H1 (cell line): ENCODE data around the gene PARD3. TPM values are rescaled to one million over a fixed set of nuclear protein-coding genes. Genes with fewer than 3 reads are reported as not detected.

ENCODE experiments used
- CTCF ChIA-PET: fragments of 300-600 bp; sonication (Branson Sonifier 250); formaldehyde crosslinking; loops from one replicate; lab custom pipeline; 2021; ENCODE audit not compliant: partially characterized antibody; lab: Charles Lee
- POLR2A ChIA-PET: fragments of 300-600 bp; sonication (Branson Sonifier 250); formaldehyde crosslinking; loops from one replicate; lab custom pipeline; 2021; ENCODE audit warnings: inconsistent platforms; ENCODE audit not compliant: partially characterized antibody; lab: Charles Lee
- DNase-seq, 2 experiments: peaks; one replicate each; pipeline versions ENCODE4 v3.0.0 to v3.0.0-alpha.2; 2010 to 2022; ENCODE audit warnings: low spot score in 2 of 2, low read depth in 1 of 2, mixed read lengths in 1 of 2
- FAIRE-seq: peaks from 2 replicates; lab custom pipeline; 2011; peaks lifted over from hg19 to GRCh38; lab: Jason Lieb, UNC
- H2AFZ ChIP-seq: 2 replicates; pipeline ENCODE4 v1.8.1; 2012; ENCODE audit warnings: low read length, inconsistent platforms
- H2AK5ac ChIP-seq: 2 replicates; pipeline ENCODE4 v1.6.1; 2013; ENCODE audit warnings: low read depth, low read length
- H2BK120ac ChIP-seq: replicated peaks from 2 replicates; pipeline ENCODE3; 2013; ENCODE audit warnings: low read depth, low read length, inconsistent platforms
- H2BK12ac ChIP-seq: 2 replicates; pipeline ENCODE4 v1.6.1; 2013; ENCODE audit warnings: low read depth, low read length
- H2BK15ac ChIP-seq: 2 replicates; pipeline ENCODE4 v1.6.1; 2013; ENCODE audit warnings: low read length
- H2BK20ac ChIP-seq: 2 replicates; pipeline ENCODE4 v1.6.1; 2013; ENCODE audit warnings: low read length
- H2BK5ac ChIP-seq: 2 replicates; pipeline ENCODE4 v1.6.1; 2013; ENCODE audit warnings: low read depth, low read length
- H3K14ac ChIP-seq: 2 replicates; pipeline ENCODE4 v1.6.1; 2013; ENCODE audit warnings: inconsistent platforms; ENCODE audit not compliant: insufficient read length
- H3K18ac ChIP-seq: 2 replicates; pipeline ENCODE4 v1.6.1; 2013; ENCODE audit warnings: low read length; ENCODE audit errors: extremely low read depth
- H3K23ac ChIP-seq: 2 replicates; pipeline ENCODE4 v1.6.1; 2013; ENCODE audit warnings: inconsistent platforms; ENCODE audit not compliant: insufficient read length
- H3K23me2 ChIP-seq: 2 replicates; pipeline ENCODE4 v1.6.1; 2013; ENCODE audit warnings: low read depth, low read length
- H3K27ac ChIP-seq: 2 replicates; pipeline ENCODE4 v1.6.1; 2011; ENCODE audit warnings: low read depth, low read length, inconsistent platforms
- H3K27me3 ChIP-seq, 4 experiments: replicated peaks in 1 of 4; 1 replicate in 1 of 4; 2 replicates in 3 of 4; pipeline versions ENCODE4 v1.6.1 to v1.8.1; 2011 to 2013; ENCODE audit warnings: low read length in 3 of 4, mild to moderate bottlenecking in 3 of 4, inconsistent platforms in 2 of 4, mixed read lengths in 2 of 4, moderate library complexity in 1 of 4; ENCODE audit not compliant: control insufficient read depth in 3 of 4, insufficient read depth in 3 of 4; ENCODE audit errors: extremely low read depth in 1 of 4
- H3K36me3 ChIP-seq, 4 experiments: 2 replicates each; pipeline versions ENCODE4 v1.6.1 to v1.8.1; 2011 to 2013; ENCODE audit warnings: mild to moderate bottlenecking in 4 of 4, low read length in 3 of 4, moderate library complexity in 2 of 4, control low read depth in 1 of 4, inconsistent platforms in 1 of 4; ENCODE audit not compliant: insufficient read depth in 4 of 4, control insufficient read depth in 2 of 4
- H3K4ac ChIP-seq: replicated peaks from 2 replicates; pipeline ENCODE3; 2013; ENCODE audit warnings: low read length, low read depth, mixed read lengths, inconsistent platforms; ENCODE audit not compliant: insufficient read length
- H3K4me1 ChIP-seq, 4 experiments: replicated peaks in 1 of 4; 1 replicate in 1 of 4; 2 replicates in 3 of 4; pipeline versions ENCODE4 v1.6.1 to v1.8.1; 2011 to 2013; ENCODE audit warnings: low read length in 3 of 4, inconsistent platforms in 2 of 4, mixed read lengths in 1 of 4; ENCODE audit not compliant: insufficient read depth in 4 of 4, control insufficient read depth in 3 of 4
- H3K4me2 ChIP-seq, 2 experiments: 2 replicates each; pipeline versions ENCODE4 v1.6.1 to v1.8.1; 2011 to 2013; ENCODE audit warnings: low read depth in 2 of 2, low read length in 2 of 2, control low read depth in 1 of 2, inconsistent platforms in 1 of 2, mild to moderate bottlenecking in 1 of 2; ENCODE audit not compliant: insufficient read depth in 1 of 2
- H3K4me3 ChIP-seq, 4 experiments: fragments of 200-600, 300-600 bp in 1 of 4; sonication (generic), shearing (Covaris generic), sonication (Bioruptor Twin) in 1 of 4; 2 replicates each; pipeline versions ENCODE4 v1.5.1 to v1.8.1; 2011 to 2016; ENCODE audit warnings: low read length in 4 of 4, low read depth in 3 of 4, control low read depth in 2 of 4, inconsistent platforms in 2 of 4, mild to moderate bottlenecking in 2 of 4, mixed read lengths in 1 of 4, moderate library complexity in 1 of 4; ENCODE audit not compliant: insufficient read depth in 2 of 4; ENCODE audit errors: extremely low read depth in 1 of 4
- H3K56ac ChIP-seq: replicated peaks from 2 replicates; pipeline ENCODE3; 2013; ENCODE audit warnings: low read depth, mild to moderate bottlenecking, mixed read lengths, low read length, inconsistent platforms; ENCODE audit not compliant: insufficient read length
- H3K79me1 ChIP-seq: 2 replicates; pipeline ENCODE4 v1.6.1; 2013; ENCODE audit warnings: low read depth, low read length, control low read depth
- H3K79me2 ChIP-seq, 2 experiments: 2 replicates each; pipeline versions ENCODE4 v1.6.1 to v1.8.1; 2012 to 2013; ENCODE audit warnings: low read length in 2 of 2, mild to moderate bottlenecking in 2 of 2, inconsistent platforms in 1 of 2; ENCODE audit not compliant: insufficient read depth in 2 of 2, control insufficient read depth in 1 of 2
- H3K9ac ChIP-seq, 4 experiments: replicated peaks in 1 of 4; 1 replicate in 1 of 4; 2 replicates in 3 of 4; pipeline versions ENCODE4 v1.6.1 to v1.8.1; 2011 to 2013; ENCODE audit warnings: low read depth in 3 of 4, low read length in 3 of 4, control low read depth in 2 of 4, mild to moderate bottlenecking in 2 of 4, moderate library complexity in 2 of 4, inconsistent platforms in 1 of 4; ENCODE audit errors: extremely low read depth in 1 of 4
- H3K9me3 ChIP-seq, 2 experiments: 2 replicates each; pipeline versions ENCODE4 v1.6.1 to v1.8.1; 2012 to 2013; ENCODE audit warnings: mild to moderate bottlenecking in 2 of 2, moderate library complexity in 2 of 2, control low read depth in 1 of 2, inconsistent platforms in 1 of 2, low read depth in 1 of 2, low read length in 1 of 2, mixed read lengths in 1 of 2; ENCODE audit not compliant: insufficient read depth in 2 of 2
- H4K20me1 ChIP-seq, 2 experiments: replicated peaks in 1 of 2; 2 replicates each; pipeline versions ENCODE3 to v1.8.1; 2011 to 2013; ENCODE audit warnings: inconsistent platforms in 2 of 2, low read length in 2 of 2, mild to moderate bottlenecking in 1 of 2; ENCODE audit not compliant: insufficient read depth in 2 of 2, control insufficient read depth in 1 of 2
- H4K5ac ChIP-seq: 2 replicates; pipeline ENCODE4 v1.6.1; 2013; ENCODE audit warnings: low read length, low read depth, mixed read lengths, inconsistent platforms; ENCODE audit not compliant: insufficient read length
- H4K8ac ChIP-seq: 2 replicates; pipeline ENCODE4 v1.8.0; 2013; ENCODE audit warnings: mild to moderate bottlenecking, moderate library complexity, low read length, inconsistent platforms; ENCODE audit not compliant: insufficient read depth; ENCODE audit errors: extremely low read depth
- H4K91ac ChIP-seq: replicated peaks from 2 replicates; pipeline ENCODE3; 2013; ENCODE audit warnings: low read length, mixed read lengths, inconsistent platforms; ENCODE audit not compliant: insufficient read length
- BCL11A ChIP-seq, 2 experiments: IDR thresholded peaks; one replicate each; pipeline ENCODE4 v1.6.1; 2011; ENCODE audit warnings: low read depth in 2 of 2, low read length in 2 of 2, mild to moderate bottlenecking in 2 of 2
- CBX5 ChIP-seq: fragments of 300-800, 300-1000 bp; sonication (generic); IDR thresholded peaks from 2 replicates; pipeline ENCODE4 v1.7.1; 2016; ENCODE audit warnings: antibody characterized with exemption, low read length, low read depth
- CBX8 ChIP-seq: fragments of 300-800, 300-1000 bp; sonication (generic); IDR thresholded peaks from 2 replicates; pipeline ENCODE4 v1.7.1; 2016; ENCODE audit warnings: low read depth, low read length, borderline replicate concordance
- CREB1 ChIP-seq: IDR thresholded peaks from 2 replicates; pipeline ENCODE4 v1.6.1; 2012; ENCODE audit warnings: inconsistent platforms
- CTBP2 ChIP-seq: IDR thresholded peaks from 2 replicates; pipeline ENCODE4 v1.7.0; 2011; ENCODE audit warnings: borderline replicate concordance, mild to moderate bottlenecking, moderate library complexity, mixed read lengths, low read length; ENCODE audit not compliant: insufficient read depth, insufficient read length
- E2F6 ChIP-seq: IDR thresholded peaks from 2 replicates; pipeline ENCODE4 v1.6.1; 2012; ENCODE audit warnings: inconsistent platforms
- HDAC2 ChIP-seq, 2 experiments: fragments of 300-600 bp in 1 of 2; sonication (generic) in 1 of 2; IDR thresholded peaks; 2 replicates each; pipeline ENCODE4 v1.6.1; 2011 to 2012; ENCODE audit warnings: low read depth in 2 of 2, low read length in 2 of 2, mild to moderate bottlenecking in 2 of 2, moderate library complexity in 2 of 2, borderline replicate concordance in 1 of 2, inconsistent platforms in 1 of 2
- NANOG ChIP-seq: IDR thresholded peaks from 2 replicates; pipeline ENCODE4 v1.6.1; 2011; ENCODE audit warnings: low read length, low read depth, mild to moderate bottlenecking, inconsistent platforms; ENCODE audit not compliant: insufficient read depth, poor library complexity, severe bottlenecking
- NRF1 ChIP-seq: IDR thresholded peaks from 2 replicates; pipeline ENCODE4 v1.6.1; 2011; ENCODE audit warnings: mild to moderate bottlenecking, low read depth, low read length, improper control_type of control experiment
- RAD21 ChIP-seq, 2 experiments: IDR thresholded peaks in 1 of 2; conservative IDR thresholded peaks in 1 of 2; 2 replicates each; pipeline ENCODE4 v1.6.1; 2011; ENCODE audit warnings: low read depth in 2 of 2, low read length in 2 of 2, improper control_type of control experiment in 1 of 2, inconsistent platforms in 1 of 2, mild to moderate bottlenecking in 1 of 2, moderate library complexity in 1 of 2
- SP4 ChIP-seq: IDR thresholded peaks from 2 replicates; pipeline ENCODE4 v1.6.1; 2012; ENCODE audit warnings: low read length, inconsistent platforms
- TBP ChIP-seq: IDR thresholded peaks from 2 replicates; pipeline ENCODE4 v1.6.1; 2011; ENCODE audit warnings: low read depth, low read length, improper control_type of control experiment
- TCF12 ChIP-seq: IDR thresholded peaks from 2 replicates; pipeline ENCODE4 v1.6.1; 2011; ENCODE audit warnings: low read depth, mild to moderate bottlenecking, low read length
- WGBS, 2 experiments: shearing (Covaris generic) in 1 of 2; methylation state at CpG; one replicate each; pipeline versions ENCODE4 v1.1.6 to v1.1.7; 2013 to 2015; ENCODE audit warnings: low lambda C conversion rate in 2 of 2, mixed read lengths in 2 of 2, inconsistent platforms in 1 of 2, low coverage in 1 of 2, missing lambda C conversion rate in 1 of 2; ENCODE audit not compliant: insufficient replicate concordance in 2 of 2, insufficient coverage in 1 of 2, insufficient read length in 1 of 2; ENCODE audit errors: extremely low coverage in 1 of 2, missing lambda C conversion rate in 1 of 2; 5-methylcytosine and 5-hydroxymethylcytosine counted together
- polyA plus RNA-seq, 7 experiments: library from polyadenylated mRNA; depleted of rRNA in 3 of 7; stranded (reverse) in 5 of 7; unstranded in 2 of 7; fragments of >200 nt in 5 of 7; fragments of 200-250 nt in 2 of 7; gene quantifications; 1 replicate in 5 of 7; 2 replicates in 1 of 7; 4 replicates in 1 of 7; pipeline versions ENCODE4 v1.2.1 to v1.2.3, GENCODE V29; 2011 to 2013; ENCODE audit warnings: missing spikeins in 2 of 7, mixed read lengths in 2 of 7
- total RNA-seq: library from RNA; stranded (reverse); fragmentation: NEBNext Ultra II Directional; extraction: Animal tissue kit (Norgen Biotek cat#: 25700); gene quantifications from 2 replicates; pipeline ENCODE4 v1.2.1, GENCODE V29; 2021

Gene PARD3
- total and polyA plus RNA-seq, 2 of the 8 experiments (the other 6 are each of a cell fraction or from before 2014, with no cell fraction given) = 19.7 to 49.1 TPM

DNA sequence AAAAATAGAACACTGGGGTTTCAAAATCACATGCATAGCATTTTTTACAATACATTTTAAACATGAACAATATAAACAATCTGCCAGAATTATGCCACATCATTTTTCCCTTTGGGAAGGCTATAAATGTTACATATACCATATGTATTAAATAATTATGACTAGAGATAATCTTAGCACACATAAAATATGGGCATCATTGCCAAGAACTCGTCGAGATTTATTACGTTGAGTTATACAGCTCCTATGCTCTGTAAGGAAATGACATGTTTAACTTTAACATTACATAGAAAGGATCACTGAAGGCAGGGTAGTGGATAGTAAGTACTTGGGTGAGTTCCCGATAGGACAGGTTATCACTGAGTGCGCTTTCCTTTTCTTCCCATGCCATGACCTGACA lies 267.8 kb downstream of the PARD3 start:
- H2BK15ac ChIP-seq = no peak overlapping the region
- H4K5ac ChIP-seq = no peak overlapping the region
- H3K9ac ChIP-seq = no peak overlapping the region
- peaks cover 0 to 3% (median 1%) of the 10 kb centered on the region in 4 experiments; a peak in 2 of 7 replicates for H3K4me1 ChIP-seq
- no peaks in the 10 kb centered on the region for H3K23me2 ChIP-seq
- ChIA-PET CTCF (no interaction called here), POLR2A (interaction anchor here (1.0 kb wide), 1 partner anchor 13 kb away, joined by 3 read pairs; no protein-coding TSS in a partner anchor)
- H3K14ac ChIP-seq = no peak overlapping the region
- H3K23ac ChIP-seq = no peak overlapping the region
- no peak overlapping the region for H2BK5ac ChIP-seq
- no peak overlapping the region for H2BK120ac ChIP-seq
- H3K18ac ChIP-seq = no peak overlapping the region
- H3K4me3 ChIP-seq = no peak overlapping the region
- no peaks in the 10 kb centered on the region for H3K27me3 ChIP-seq
- no peak overlapping the region for H3K4ac ChIP-seq
- no peak overlapping the region for H2BK20ac ChIP-seq
- H2AK5ac ChIP-seq = no peak overlapping the region
- H2BK12ac ChIP-seq = no peak overlapping the region
- no peak overlapping the region for H3K56ac ChIP-seq
- 93% methylated on average over 5 of the region's 5 CpGs; no CpG with 5 or more reads in 1 of the 2 experiments for WGBS, 2 experiments
- DNase-seq (no peak), FAIRE-seq (no peak)
- H4K8ac ChIP-seq = no peak overlapping the region
- no peaks in the 10 kb centered on the region for H3K79me1 ChIP-seq
- H4K20me1 ChIP-seq = no peaks in the 10 kb centered on the region
- H3K79me2 ChIP-seq = peaks cover 0 to 21% of the 10 kb centered on the region in 2 experiments; a peak in 2 of 4 replicates
- H4K91ac ChIP-seq = no peak overlapping the region
- H3K4me2 ChIP-seq = no peak overlapping the region
- no peak overlapping the region for H3K27ac ChIP-seq
- H3K9me3 ChIP-seq = no peaks in the 10 kb centered on the region
- no peaks in the 10 kb centered on the region for H3K36me3 ChIP-seq
- H2AFZ ChIP-seq = no peak overlapping the region
- TF ChIP-seq SP4 (no peak), E2F6 (no peak), TBP (no peak), TCF12 (no peak), CBX5 (no peak), CREB1 (no peak), NANOG (no peak), BCL11A (IDR thresholded peaks at IDR 0.05; ENCODE audit: low read depth in 2 of 2, low read length in 2 of 2) (no peak), RAD21 (IDR thresholded peaks at IDR 0.05 in 1 of 2, conservative IDR thresholded peaks at IDR 0.05 in 1 of 2; ENCODE audit: low read depth in 2 of 2, low read length in 2 of 2) (no peak), NRF1 (no peak), CTBP2 (no peak), CBX8 (no peak), HDAC2 (IDR thresholded peaks at IDR 0.05; ENCODE audit: borderline replicate concordance in 1 of 2, low read depth in 2 of 2, low read length in 2 of 2) (no peak)
